Gastrocnemius medialis (tissue), 4 donors: ENCODE measurements around the gene CRPPA. TPM values are rescaled to one million over a fixed set of nuclear protein-coding genes. Genes with fewer than 3 reads are reported as not detected.
"Not testable (repeated sequence)": the region's sequence is repeated elsewhere in the genome, so short reads cannot be mapped to it uniquely, and the experiment has no call there.

ENCODE experiments used
- ATAC-seq, 2 donors: fragments of 150-250 bp; one replicate each; pipeline ENCODE4 v1.9.1; 2016
- DNase-seq, 2 donors: peaks; one replicate each; pipeline ENCODE4 v3.0.0-alpha.2; 2019
- H3K27ac ChIP-seq, 4 donors: fragments of 200-600 bp; sonication (generic); 1 replicate in 1 of 4; 2 replicates in 3 of 4; pipeline ENCODE4 v1.5.1; 2016 to 2018; ENCODE audit warnings: mild to moderate bottlenecking in 2 of 4, moderate library complexity in 1 of 4
- H3K27me3 ChIP-seq, 3 donors: fragments of 200-600 bp; sonication (generic) in 2 of 3; 1 replicate in 1 of 3; 2 replicates in 2 of 3; pipeline versions ENCODE4 v1.5.1 to v1.6.0; 2016 to 2019; ENCODE audit warnings: mild to moderate bottlenecking in 1 of 3, moderate library complexity in 1 of 3
- H3K36me3 ChIP-seq, 2 donors: fragments of 200-600 bp; sonication (generic) in 1 of 2; one replicate each; pipeline ENCODE4 v1.5.1; 2017 to 2018
- H3K4me1 ChIP-seq, 2 donors: fragments of 200-600 bp; sonication (generic) in 1 of 2; one replicate each; pipeline ENCODE4 v1.5.1; 2016 to 2017; ENCODE audit warnings: mild to moderate bottlenecking in 2 of 2
- H3K4me3 ChIP-seq, 4 donors: fragments of 200-600 bp; sonication (generic) in 3 of 4; 1 replicate in 1 of 4; 2 replicates in 3 of 4; pipeline ENCODE4 v1.5.1; 2016 to 2019; ENCODE audit warnings: mild to moderate bottlenecking in 2 of 4
- H3K9me3 ChIP-seq, 3 donors: fragments of 200-600 bp; sonication (generic) in 2 of 3; 1 replicate in 1 of 3; 2 replicates in 2 of 3; pipeline ENCODE4 v1.5.1; 2016 to 2019
- CTCF ChIP-seq, 5 experiments: fragments of 450-650 bp in 3 of 5; fragments of 200-600 bp in 2 of 5; sonication (generic) in 2 of 5; IDR thresholded peaks in 4 of 5; conservative IDR thresholded peaks in 1 of 5; 1 replicate in 4 of 5; 2 replicates in 1 of 5; pipeline ENCODE4 v1.5.1; 2016 to 2019; ENCODE audit warnings: antibody characterized with exemption in 5 of 5, mild to moderate bottlenecking in 3 of 5, moderate library complexity in 3 of 5
- POLR2A ChIP-seq, 2 donors: fragments of 450-650 bp; IDR thresholded peaks; one replicate each; pipeline ENCODE4 v1.6.1; 2017; ENCODE audit warnings: antibody characterized with exemption in 2 of 2, mild to moderate bottlenecking in 2 of 2, moderate library complexity in 2 of 2
- in situ Hi-C, 4 donors: fragments of 200-750 bp; cut with MboI; loops; one replicate each; pipeline versions ENCODE4 v1.15.0 to v1.8.0; 2017; ENCODE audit warnings: low sequenced_read_pairs in 4 of 4
- intact Hi-C: fragments of 100-400 bp; cut with DNase I; formaldehyde crosslinking; loops from one replicate; pipeline ENCODE4 v1.15.1; 2023; ENCODE audit warnings: low total_unique reads
- total RNA-seq, 4 donors: library from RNA; depleted of rRNA; stranded (reverse); fragments of >200 nt; gene quantifications; one replicate each; pipeline versions ENCODE4 v1.1.0 to v1.2.3, GENCODE V29; 2016

CRPPA gene
- total RNA-seq, 4 donors from 2014 or later: 1.2 to 4.9 (median 2.4) TPM

- Histone ChIP-seq H3K36me3 (no peaks in the 10 kb centered on the region), H3K4me1 (no peaks in the 10 kb centered on the region), H3K27me3 (no peaks in the 10 kb centered on the region), H3K27ac (no peak overlapping the region), H3K9me3 (no peaks in the 10 kb centered on the region), H3K4me3 (no peak overlapping the region)
- ATAC-seq (no peak), DNase-seq (no peak)
- intact Hi-C loops (no loop called here), in situ Hi-C loops (no loop called here)
- TF ChIP-seq CTCF (IDR thresholded peaks at IDR 0.05 in 4 of 5, conservative IDR thresholded peaks at IDR 0.05 in 1 of 5) (no peak), POLR2A (IDR thresholded peaks at IDR 0.05) (no peak)
Observed at GRCh38 chr7:16447876-16448275, 26.5 kb upstream of the CRPPA start.

DNA sequence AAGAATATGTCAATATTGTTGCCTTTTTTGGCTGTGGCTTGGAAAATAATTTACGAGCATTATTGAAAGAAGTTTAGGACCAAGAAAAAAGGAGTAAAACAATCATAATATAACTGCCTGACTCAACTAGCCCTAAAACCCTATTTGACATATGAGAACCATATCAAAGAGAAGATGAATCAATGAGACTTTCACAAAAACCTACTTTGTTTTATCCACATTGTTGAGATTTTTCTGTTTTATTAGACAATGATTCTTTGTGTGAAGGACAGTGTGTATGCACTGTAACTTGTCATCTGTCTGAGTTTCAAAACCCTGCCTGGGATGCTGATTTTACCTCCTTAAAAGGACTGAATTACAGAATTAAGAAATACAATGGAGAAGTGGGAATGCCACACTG lies 25.2 kb upstream of the CRPPA start:
- Histone ChIP-seq H3K27ac (no peak overlapping the region), H3K9me3 (no peaks in the 10 kb centered on the region), H3K4me1 (no peaks in the 10 kb centered on the region), H3K4me3 (no peak overlapping the region), H3K27me3 (no peaks in the 10 kb centered on the region), H3K36me3 (no peaks in the 10 kb centered on the region)
- intact Hi-C loops: no loop called here
- TF ChIP-seq POLR2A (IDR thresholded peaks at IDR 0.05): no peak
- no peak for TF ChIP-seq CTCF (IDR thresholded peaks at IDR 0.05 in 4 of 5, conservative IDR thresholded peaks at IDR 0.05 in 1 of 5)
- in situ Hi-C loops: no loop called here
- no peak for DNase-seq
- ATAC-seq: no peak

DNA sequence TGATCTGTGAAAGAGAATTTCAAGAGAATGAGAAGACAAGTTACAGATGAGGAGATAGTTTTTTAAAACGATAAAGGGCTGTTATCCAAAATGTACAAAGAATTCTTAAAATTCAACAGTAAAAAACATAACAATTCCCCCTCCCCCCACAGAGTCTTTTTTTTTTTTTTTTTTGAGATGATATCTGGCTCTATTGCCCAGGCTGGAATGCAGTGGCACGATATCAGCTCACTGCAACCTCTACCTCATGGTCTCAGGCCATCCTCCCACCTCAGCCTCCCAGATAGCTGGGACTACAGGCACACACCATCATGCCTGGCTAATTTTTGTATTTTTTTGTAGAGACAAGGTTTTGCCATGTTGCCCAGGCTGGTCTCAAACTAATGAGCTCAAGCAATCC lies 22.5 kb upstream of the CRPPA start:
- H3K36me3 ChIP-seq, H3K9me3 ChIP-seq, H3K27me3 ChIP-seq, DNase-seq, ATAC-seq, in situ Hi-C loops, H3K4me3 ChIP-seq, H3K27ac ChIP-seq, H3K4me1 ChIP-seq, intact Hi-C loops: not testable (repeated sequence)

GRCh38 chr7:16438988-16439387 lies 17.6 kb upstream of the CRPPA start:
- in situ Hi-C loops: no loop called here
- DNase-seq: no peak
- Histone ChIP-seq H3K4me1 (no peaks in the 10 kb centered on the region), H3K4me3 (no peak overlapping the region), H3K9me3 (no peaks in the 10 kb centered on the region), H3K36me3 (no peaks in the 10 kb centered on the region), H3K27me3 (no peaks in the 10 kb centered on the region), H3K27ac (no peak overlapping the region)
- ATAC-seq: no peak
- intact Hi-C loops: no loop called here
- TF ChIP-seq POLR2A (IDR thresholded peaks at IDR 0.05) (no peak), CTCF (IDR thresholded peaks at IDR 0.05 in 4 of 5, conservative IDR thresholded peaks at IDR 0.05 in 1 of 5) (no peak)

GRCh38 chr7:16436306-16436705 lies 15.0 kb upstream of the CRPPA start:
- Histone ChIP-seq H3K4me1 (no peaks in the 10 kb centered on the region), H3K9me3 (no peaks in the 10 kb centered on the region), H3K4me3 (no peak overlapping the region), H3K36me3 (no peaks in the 10 kb centered on the region), H3K27me3 (no peaks in the 10 kb centered on the region), H3K27ac (no peak overlapping the region)
- ATAC-seq (no peak), DNase-seq (no peak)
- intact Hi-C loops: no loop called here
- in situ Hi-C loops: no loop called here
- TF ChIP-seq POLR2A (IDR thresholded peaks at IDR 0.05) (no peak), CTCF (IDR thresholded peaks at IDR 0.05 in 4 of 5, conservative IDR thresholded peaks at IDR 0.05 in 1 of 5) (no peak)
